ENCODE measurements around the gene PROX2.

The PROX2 gene

GRCh38 chr14:74919421-74920165, 43.6 kb upstream of the PROX2 start:
- H3K4me1 ChIP-seq (ENCODE audit: low read length), result peaks cover 4% of the 10 kb centered on the region
- no peaks in the 10 kb centered on the region for H3K79me2 ChIP-seq (ENCODE audit: low read length)
- no peaks in the 10 kb centered on the region for H3K27me3 ChIP-seq (ENCODE audit: low read depth, low read length)
- no peak for TF ChIP-seq CTCF (IDR thresholded peaks at IDR 0.05; ENCODE audit: low read depth, low read length)
- no peak for TF ChIP-seq EZH2phosphoT487 (IDR thresholded peaks at IDR 0.05; ENCODE audit: low read depth)
- H3K27ac ChIP-seq (ENCODE audit: low read length), result no peak overlapping the region
- no peaks in the 10 kb centered on the region for H3K9me3 ChIP-seq (ENCODE audit: insufficient read depth, low read length)
- no peak overlapping the region for H3K4me2 ChIP-seq (ENCODE audit: low read length)
- H4K20me1 ChIP-seq (ENCODE audit: insufficient read depth, low read length), result no peaks in the 10 kb centered on the region
- no peak overlapping the region for H2AFZ ChIP-seq (ENCODE audit: low read depth, low read length)
- H3K36me3 ChIP-seq (replicated peaks; ENCODE audit: low read depth, low read length), result no peaks in the 10 kb centered on the region
- H3K4me3 ChIP-seq (ENCODE audit: low read length), result no peak overlapping the region
- no peak overlapping the region for H3K9ac ChIP-seq (ENCODE audit: low read length)

- Histone ChIP-seq H3K9ac (ENCODE audit: low read length) (no peak overlapping the region), H3K9me3 (ENCODE audit: insufficient read depth, low read length) (no peaks in the 10 kb centered on the region), H3K27ac (ENCODE audit: low read length) (no peak overlapping the region), H2AFZ (ENCODE audit: low read depth, low read length) (no peak overlapping the region), H3K4me2 (ENCODE audit: low read length) (no peak overlapping the region), H3K79me2 (ENCODE audit: low read length) (no peaks in the 10 kb centered on the region), H3K27me3 (ENCODE audit: low read depth, low read length) (no peaks in the 10 kb centered on the region), H3K4me3 (ENCODE audit: low read length) (no peak overlapping the region), H4K20me1 (ENCODE audit: insufficient read depth, low read length) (no peaks in the 10 kb centered on the region), H3K4me1 (ENCODE audit: low read length) (peaks cover 4% of the 10 kb centered on the region), H3K36me3 (replicated peaks; ENCODE audit: low read depth, low read length) (no peaks in the 10 kb centered on the region)
- no peak for TF ChIP-seq CTCF (IDR thresholded peaks at IDR 0.05; ENCODE audit: low read depth, low read length)
- no peak for TF ChIP-seq EZH2phosphoT487 (IDR thresholded peaks at IDR 0.05; ENCODE audit: low read depth)
Observed at GRCh38 chr14:74918380-74918779, 42.4 kb upstream of the PROX2 start.

GRCh38 chr14:74917646-74918081, 41.7 kb upstream of the PROX2 start:
- no peak overlapping the region for H3K27ac ChIP-seq (ENCODE audit: low read length)
- H4K20me1 ChIP-seq (ENCODE audit: insufficient read depth, low read length), result no peaks in the 10 kb centered on the region
- TF ChIP-seq EZH2phosphoT487 (IDR thresholded peaks at IDR 0.05; ENCODE audit: low read depth) (no peak), CTCF (IDR thresholded peaks at IDR 0.05; ENCODE audit: low read depth, low read length) (no peak)
- no peak overlapping the region for H3K4me3 ChIP-seq (ENCODE audit: low read length)
- H3K27me3 ChIP-seq (ENCODE audit: low read depth, low read length), result no peaks in the 10 kb centered on the region
- no peak overlapping the region for H3K9ac ChIP-seq (ENCODE audit: low read length)
- no peaks in the 10 kb centered on the region for H3K36me3 ChIP-seq (replicated peaks; ENCODE audit: low read depth, low read length)
- H2AFZ ChIP-seq (ENCODE audit: low read depth, low read length), result no peak overlapping the region
- H3K79me2 ChIP-seq (ENCODE audit: low read length), result no peaks in the 10 kb centered on the region
- H3K9me3 ChIP-seq (ENCODE audit: insufficient read depth, low read length), result no peaks in the 10 kb centered on the region
- no peak overlapping the region for H3K4me2 ChIP-seq (ENCODE audit: low read length)
- H3K4me1 ChIP-seq (ENCODE audit: low read length), result peaks cover 4% of the 10 kb centered on the region

GRCh38 chr14:74917178-74917543, 41.2 kb upstream of the PROX2 start:
- Histone ChIP-seq H3K9me3 (ENCODE audit: insufficient read depth, low read length) (no peaks in the 10 kb centered on the region), H3K79me2 (ENCODE audit: low read length) (no peaks in the 10 kb centered on the region), H3K27ac (ENCODE audit: low read length) (no peak overlapping the region), H2AFZ (ENCODE audit: low read depth, low read length) (no peak overlapping the region), H3K9ac (ENCODE audit: low read length) (no peak overlapping the region), H3K27me3 (ENCODE audit: low read depth, low read length) (no peaks in the 10 kb centered on the region), H3K4me1 (ENCODE audit: low read length) (no peaks in the 10 kb centered on the region), H3K4me2 (ENCODE audit: low read length) (no peak overlapping the region), H3K4me3 (ENCODE audit: low read length) (no peak overlapping the region), H3K36me3 (replicated peaks; ENCODE audit: low read depth, low read length) (no peaks in the 10 kb centered on the region), H4K20me1 (ENCODE audit: insufficient read depth, low read length) (no peaks in the 10 kb centered on the region)
- TF ChIP-seq CTCF (IDR thresholded peaks at IDR 0.05; ENCODE audit: low read depth, low read length) (no peak), EZH2phosphoT487 (IDR thresholded peaks at IDR 0.05; ENCODE audit: low read depth) (no peak)
